HL-60 (cell line): ENCODE data around the gene EXOC6B.

ENCODE experiments used
- GABPA ChIP-seq: IDR thresholded peaks from 2 replicates; pipeline ENCODE4 v1.6.1; 2012; ENCODE audit warnings: low read depth
- POLR2AphosphoS5 ChIP-seq: IDR thresholded peaks from 2 replicates; pipeline ENCODE4 v1.6.1; 2012; ENCODE audit warnings: low read depth
- TF ChIP-seq, protein P1 (sequence below): IDR thresholded peaks from one replicate; pipeline ENCODE4 v1.5.1; 2011; ENCODE audit warnings: low read length, control low read depth, inconsistent platforms; ENCODE audit not compliant: insufficient read depth

DNA sequence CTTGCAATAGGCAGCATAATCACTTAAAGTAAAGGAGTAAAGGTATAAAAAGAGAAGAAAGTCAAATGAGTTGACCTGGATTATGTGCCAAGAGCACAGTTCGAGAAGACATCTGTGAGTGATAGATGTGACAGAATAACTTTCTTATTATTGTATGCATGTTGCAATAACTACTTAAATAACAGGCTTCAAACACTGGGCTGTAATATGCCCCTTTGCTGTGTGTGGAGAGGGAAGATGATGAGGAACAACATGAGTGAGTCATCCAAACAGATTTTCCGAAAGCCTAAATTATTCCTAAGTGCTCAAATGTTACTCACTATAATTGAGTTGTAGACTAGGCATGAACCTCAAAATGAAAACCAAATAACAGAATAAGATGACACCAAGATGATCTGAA is 328.1 kb downstream of the EXOC6B start:
- TF ChIP-seq, protein P1, sequence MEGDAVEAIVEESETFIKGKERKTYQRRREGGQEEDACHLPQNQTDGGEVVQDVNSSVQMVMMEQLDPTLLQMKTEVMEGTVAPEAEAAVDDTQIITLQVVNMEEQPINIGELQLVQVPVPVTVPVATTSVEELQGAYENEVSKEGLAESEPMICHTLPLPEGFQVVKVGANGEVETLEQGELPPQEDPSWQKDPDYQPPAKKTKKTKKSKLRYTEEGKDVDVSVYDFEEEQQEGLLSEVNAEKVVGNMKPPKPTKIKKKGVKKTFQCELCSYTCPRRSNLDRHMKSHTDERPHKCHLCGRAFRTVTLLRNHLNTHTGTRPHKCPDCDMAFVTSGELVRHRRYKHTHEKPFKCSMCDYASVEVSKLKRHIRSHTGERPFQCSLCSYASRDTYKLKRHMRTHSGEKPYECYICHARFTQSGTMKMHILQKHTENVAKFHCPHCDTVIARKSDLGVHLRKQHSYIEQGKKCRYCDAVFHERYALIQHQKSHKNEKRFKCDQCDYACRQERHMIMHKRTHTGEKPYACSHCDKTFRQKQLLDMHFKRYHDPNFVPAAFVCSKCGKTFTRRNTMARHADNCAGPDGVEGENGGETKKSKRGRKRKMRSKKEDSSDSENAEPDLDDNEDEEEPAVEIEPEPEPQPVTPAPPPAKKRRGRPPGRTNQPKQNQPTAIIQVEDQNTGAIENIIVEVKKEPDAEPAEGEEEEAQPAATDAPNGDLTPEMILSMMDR, result no peak
- TF ChIP-seq GABPA, result no peak
- no peak for TF ChIP-seq POLR2AphosphoS5
